HG02981 (cell line): Measurements from ENCODE around the gene SYNC.
"Not testable (repeated sequence)": the region's sequence is repeated elsewhere in the genome, so short reads cannot be mapped to it uniquely, and the experiment has no call there.

Experiments
- ATAC-seq: cut with Tn5 transposase; IDR thresholded peaks from one replicate; pipeline ENCODE4 v1.9.1; 2021; ENCODE audit warnings: mild to moderate bottlenecking, moderate library complexity; ENCODE audit not compliant: unreplicated experiment

The SYNC gene

GRCh38 chr1:32647308-32648134 lies 55.0 kb downstream of the SYNC start:
- ATAC-seq = no peak

DNA sequence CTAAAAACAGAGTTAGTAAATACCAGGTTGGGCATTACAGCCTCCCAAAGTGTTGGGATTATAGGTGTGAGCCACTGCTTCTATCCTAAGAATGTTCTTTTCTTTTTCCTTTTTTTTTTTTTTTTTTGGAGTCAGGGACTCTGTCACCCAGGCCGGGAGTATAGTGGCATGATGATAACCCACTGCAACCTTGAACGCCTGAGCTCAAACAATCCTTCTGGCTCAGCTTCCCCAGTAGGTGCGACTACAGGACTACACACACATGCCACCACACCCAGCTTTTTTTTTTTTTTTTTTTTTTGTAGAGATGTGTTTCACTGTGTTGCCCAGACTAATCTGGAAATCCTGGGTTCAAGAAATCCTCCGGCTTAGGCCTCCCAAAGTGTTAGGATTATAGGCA lies 58.1 kb downstream of the SYNC start:
- ATAC-seq = no peak

GRCh38 chr1:32642292-32642827 lies 60.2 kb downstream of the SYNC start:
- ATAC-seq = not testable (repeated sequence)

- no peak for ATAC-seq
Measured at GRCh38 chr1:32639489-32640075, 63.0 kb downstream of the SYNC start.

DNA sequence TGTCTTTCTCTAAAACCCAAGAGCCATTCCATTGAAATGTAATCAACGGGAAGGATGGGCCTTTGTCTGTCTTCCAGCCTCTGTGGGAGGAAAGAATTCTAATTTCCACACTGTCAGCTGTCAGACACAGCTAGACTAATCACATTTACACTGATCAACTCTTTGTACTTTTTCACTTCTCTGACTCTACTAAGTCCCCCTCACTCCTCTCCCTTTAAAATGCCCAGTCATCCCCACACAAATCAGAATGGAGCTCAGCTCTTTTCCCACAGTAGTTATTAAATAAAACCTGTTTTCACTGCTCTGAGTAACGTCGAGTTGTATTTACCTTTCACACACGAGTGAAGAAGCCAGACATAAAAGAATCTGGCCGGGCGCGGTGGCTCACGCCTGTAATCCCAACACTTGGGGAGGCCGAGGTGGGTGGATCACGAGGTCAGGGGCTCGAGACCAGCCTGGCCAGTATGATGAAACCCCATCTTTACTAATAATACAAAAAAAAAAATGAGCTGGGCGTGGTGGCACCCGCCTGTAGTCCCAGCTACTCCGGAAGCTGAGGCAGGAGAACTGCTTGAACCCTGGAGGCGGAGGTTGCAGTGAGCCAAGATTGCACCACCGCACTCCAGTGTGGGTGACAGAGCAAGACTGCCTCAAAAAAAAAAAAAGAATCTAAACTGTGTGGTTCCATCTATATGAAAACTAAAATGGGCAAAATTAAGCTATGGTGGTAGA lies 65.5 kb downstream of the SYNC start:
- ATAC-seq = no peak

GRCh38 chr1:32635508-32636277 lies 66.9 kb downstream of the SYNC start:
- no peak for ATAC-seq

GRCh38 chr1:32632829-32633228 lies 69.7 kb downstream of the SYNC start:
- no peak for ATAC-seq

GRCh38 chr1:32630173-32630572 lies 72.4 kb downstream of the SYNC start:
- not testable (repeated sequence) for ATAC-seq
